Pancreas (tissue), 10 donors: ENCODE data around the gene GCNT2. TPM values are rescaled to one million over a fixed set of nuclear protein-coding genes. Genes with fewer than 3 reads are reported as not detected.

Source experiments
- ATAC-seq, 4 donors: fragments of 200-7000 bp; cut with Tn5 transposase; one replicate each; pipeline versions ENCODE4 v1.8.0 to v1.9.1; 2020; ENCODE audit warnings: mild to moderate bottlenecking in 4 of 4, moderate library complexity in 4 of 4
- DNase-seq, 6 donors: peaks; one replicate each; pipeline ENCODE4 v3.0.0-alpha.2; 2020
- FAIRE-seq: peaks from 2 replicates; lab custom pipeline; 2012; peaks lifted over from hg19 to GRCh38; lab: Jason Lieb, UNC
- H3K27ac ChIP-seq, 4 donors: fragments of 200-600 bp; sonication (generic); 1 replicate in 3 of 4; 2 replicates in 1 of 4; pipeline versions ENCODE4 v1.5.0 to v1.8.0; 2020
- H3K27me3 ChIP-seq, 4 donors: fragments of 200-600 bp; one replicate each; pipeline ENCODE4 v1.8.0; 2021
- H3K36me3 ChIP-seq, 3 donors: fragments of 200-600 bp; sonication (generic) in 1 of 3; one replicate each; pipeline versions ENCODE4 v1.5.0 to v1.8.0; 2020 to 2021
- H3K4me1 ChIP-seq, 3 donors: fragments of 200-600 bp; one replicate each; pipeline ENCODE4 v1.8.0; 2021
- H3K4me3 ChIP-seq, 4 donors: fragments of 200-600 bp; sonication (generic) in 2 of 4; one replicate each; pipeline versions ENCODE4 v1.5.0 to v1.8.0; 2020 to 2021
- H3K9me3 ChIP-seq, 4 donors: fragments of 200-600 bp; one replicate each; pipeline ENCODE4 v1.8.0; 2021
- CTCF ChIP-seq, 4 donors: fragments of 200-600 bp; sonication (generic) in 3 of 4; IDR thresholded peaks; one replicate each; pipeline versions ENCODE4 v1.5.0 to v1.8.0; 2021; ENCODE audit warnings: antibody characterized with exemption in 4 of 4
- WGBS, 2 donors: extraction: QIAGEN DNeasy Blood & Tissue Kit; methylation state at CpG; one replicate each; pipeline ENCODE4 v1.1.7; 2013; 5-methylcytosine and 5-hydroxymethylcytosine counted together
- intact Hi-C, 3 donors: fragments of 100-400 bp; cut with DNase I; formaldehyde crosslinking; loops; one replicate each; pipeline versions ENCODE4 v1.11.1 to v1.14.2; 2022
- polyA plus RNA-seq, 2 donors: library from polyadenylated mRNA; stranded (reverse); fragments of 200-250 nt; gene quantifications; one replicate each; pipeline ENCODE4 v1.2.3, GENCODE V29; 2013
- total RNA-seq, 6 donors: library from RNA; stranded (reverse); fragmentation: NEBNext Ultra II Directional in 4 of 6; extraction: Animal tissue kit (Norgen Biotek cat#: 25700) in 4 of 6; gene quantifications; one replicate each; pipeline versions ENCODE4 v1.2.1 to v1.2.4, GENCODE V29; 2021 to 2023
- donor health status: healthy with polysubstance abuse.
- donor health status: DM: no; HTN: no; CAD: no; lungs with moderate emphysema.
- donor health status: DM: no; HTN: no; CAD: no.
- donor health status: control.
- donor health status: control.
- donor health status: Bipolar disorder and iron deficiency.
- donor health status: DM: yes; HTN: yes; CAD: no.
- donor health status: DM: no; HTN: no; CAD: no.
- donor health status: DM: no; HTN: no; CAD: no.
- donor health status: DM: yes; HTN: yes; CAD: no.

Gene GCNT2
- total and polyA plus RNA-seq, 8 donors: 0.91 to 8.3 (median 2.2) TPM

GRCh38 chr6:10589983-10590382, 68.8 kb downstream of the GCNT2 start:
- no peaks in the 10 kb centered on the region for H3K36me3 ChIP-seq
- H3K9me3 ChIP-seq: no peaks in the 10 kb centered on the region
- no peaks in the 10 kb centered on the region for H3K4me1 ChIP-seq
- intact Hi-C loops: no loop called here
- DNase-seq (peak in 1 of 6 donors; percentile 8), FAIRE-seq (no peak), ATAC-seq (no peak)
- H3K4me3 ChIP-seq: no peak overlapping the region
- WGBS, 2 donors: 97 to 100% methylated on average over 3 of the region's 3 CpGs
- H3K27me3 ChIP-seq: no peaks in the 10 kb centered on the region
- H3K27ac ChIP-seq: no peak overlapping the region
- no peak for TF ChIP-seq CTCF (IDR thresholded peaks at IDR 0.05)

DNA sequence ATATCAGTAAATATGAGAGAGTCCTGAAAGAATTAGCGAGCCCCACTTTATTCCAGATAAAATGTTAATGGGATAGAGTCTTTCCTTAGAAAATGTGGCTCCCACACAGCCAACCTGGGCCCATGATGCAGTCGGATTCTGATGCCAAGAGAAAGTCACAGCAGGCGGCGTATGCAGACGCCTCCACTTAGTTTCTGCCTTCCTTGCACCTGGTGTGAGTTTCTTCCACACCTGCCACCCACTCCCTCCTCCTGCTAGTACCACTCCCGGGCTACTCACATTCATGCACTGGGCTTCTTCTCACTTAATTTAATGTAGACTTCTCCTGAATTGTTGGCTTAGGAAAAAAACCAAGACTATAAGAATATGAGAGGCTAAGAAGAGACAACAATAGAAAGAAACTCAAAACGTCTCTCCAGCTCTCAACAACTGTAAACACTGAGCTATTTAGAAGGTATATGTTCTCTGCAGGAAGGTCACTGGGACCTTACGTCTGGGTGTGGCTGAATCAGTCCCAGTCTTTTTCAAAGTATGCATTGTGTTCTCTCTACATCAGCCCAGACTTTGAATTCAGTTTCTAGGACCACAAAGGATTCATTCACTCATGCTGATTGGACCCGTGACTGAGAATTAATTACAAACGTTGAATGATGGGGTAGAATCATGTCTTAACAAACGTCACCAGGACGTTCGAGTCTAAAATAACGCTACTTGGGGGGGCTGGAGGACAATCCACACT, 70.4 kb downstream of the GCNT2 start:
- H3K4me1 ChIP-seq: no peaks in the 10 kb centered on the region
- no peak for TF ChIP-seq CTCF (IDR thresholded peaks at IDR 0.05)
- H3K36me3 ChIP-seq: no peaks in the 10 kb centered on the region
- no peaks in the 10 kb centered on the region for H3K9me3 ChIP-seq
- FAIRE-seq: no peak
- no peaks in the 10 kb centered on the region for H3K27me3 ChIP-seq
- no peak for DNase-seq
- ATAC-seq: no peak
- WGBS, 2 donors: 81 to 85% methylated on average over 14 of the region's 14 CpGs
- H3K27ac ChIP-seq: no peak overlapping the region
- intact Hi-C loops: no loop called here
- H3K4me3 ChIP-seq: no peak overlapping the region

DNA sequence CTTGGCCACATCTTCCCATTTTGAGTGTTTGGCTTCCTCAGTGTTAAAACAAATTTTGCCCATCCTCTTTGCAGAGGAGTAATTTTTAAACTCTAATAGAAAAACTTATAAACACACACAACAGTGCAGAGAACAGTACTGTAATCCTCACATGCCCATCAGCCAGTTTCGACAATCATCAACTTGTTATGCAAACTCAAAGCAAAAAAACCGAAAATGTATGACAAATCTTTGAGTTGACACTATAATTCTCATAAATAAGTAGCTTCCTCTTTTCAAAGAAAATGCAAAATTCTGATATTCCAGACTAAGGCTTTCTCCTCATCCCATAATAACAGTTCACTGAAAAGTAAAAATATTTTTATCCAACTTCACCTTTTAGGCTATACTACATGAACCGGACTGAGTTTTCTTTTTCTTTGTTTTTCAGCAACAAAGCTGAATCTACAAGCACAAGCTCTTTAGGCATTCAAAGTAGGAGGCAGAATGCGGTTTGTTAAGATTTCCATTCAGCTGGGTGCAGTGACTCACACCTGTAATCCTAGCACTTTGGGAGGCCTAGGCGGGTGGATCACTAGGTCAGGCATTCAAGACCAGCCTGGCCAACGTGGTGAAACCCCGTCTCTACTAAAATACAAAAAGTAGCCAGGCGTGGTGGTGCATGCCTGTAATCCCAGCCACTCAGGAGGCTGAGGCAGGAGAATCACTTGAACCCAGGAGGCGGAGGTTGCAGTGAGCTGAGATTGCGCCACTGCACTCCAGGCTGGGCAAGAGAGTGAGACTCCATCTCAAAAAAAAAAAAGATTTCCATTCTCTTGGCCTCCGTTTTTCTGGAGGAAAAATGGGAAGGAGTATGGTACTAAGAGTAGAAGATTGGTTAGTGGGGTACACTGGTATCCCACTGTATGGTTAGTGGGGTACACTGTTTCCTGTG, 74.8 kb downstream of the GCNT2 start:
- no peak for FAIRE-seq

DNA sequence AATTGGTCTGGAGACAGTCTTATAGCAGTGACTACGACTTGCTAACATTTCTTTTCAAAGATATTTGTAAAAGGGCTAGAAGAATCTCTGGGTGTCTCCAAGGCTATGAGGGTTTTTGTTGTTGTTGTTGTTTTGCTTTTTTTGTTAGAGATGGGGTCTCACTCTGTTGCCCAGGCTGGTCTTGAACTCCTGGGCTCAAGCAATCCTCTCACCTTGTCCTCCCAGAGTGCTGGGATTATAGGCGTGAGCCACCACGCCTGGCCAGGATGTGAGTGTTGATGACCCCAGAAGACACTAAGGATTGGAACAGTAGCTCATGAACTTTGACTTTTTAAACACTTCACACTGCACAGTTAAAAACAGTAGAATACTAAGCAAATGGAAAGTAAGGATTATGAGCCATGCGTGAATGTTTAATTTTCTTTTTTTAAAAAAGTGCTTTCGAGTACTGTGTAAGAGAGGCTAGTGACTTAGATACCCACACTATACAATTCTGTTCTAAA, 76.4 kb downstream of the GCNT2 start:
- H3K27ac ChIP-seq: no peak overlapping the region

More for the DNA sequence above, 74.8 kb downstream of the GCNT2 start:
- DNase-seq (no peak), ATAC-seq (no peak)
- peaks cover 0 to 6% (median 0%) of the 10 kb centered on the region in 3 donors for H3K4me1 ChIP-seq
- no peak overlapping the region for H3K27ac ChIP-seq
- H3K36me3 ChIP-seq: no peaks in the 10 kb centered on the region
- H3K9me3 ChIP-seq: no peaks in the 10 kb centered on the region
- WGBS, 2 donors: 88 to 94% methylated on average over 11 of the region's 11 CpGs
- no peak overlapping the region for H3K4me3 ChIP-seq
- no peaks in the 10 kb centered on the region for H3K27me3 ChIP-seq
- intact Hi-C loops: no loop called here
- TF ChIP-seq CTCF (IDR thresholded peaks at IDR 0.05): no peak

More for the DNA sequence above, 76.4 kb downstream of the GCNT2 start:
- no peak for TF ChIP-seq CTCF (IDR thresholded peaks at IDR 0.05)
- peaks cover 0 to 6% (median 0%) of the 10 kb centered on the region in 3 donors for H3K4me1 ChIP-seq
- no peaks in the 10 kb centered on the region for H3K36me3 ChIP-seq
- H3K9me3 ChIP-seq: no peaks in the 10 kb centered on the region
- H3K27me3 ChIP-seq: no peaks in the 10 kb centered on the region
- FAIRE-seq (no peak), ATAC-seq (no peak), DNase-seq (no peak)
- H3K4me3 ChIP-seq: no peak overlapping the region
- WGBS, 2 donors: 93 to 98% methylated on average over 5 of the region's 5 CpGs
- intact Hi-C loops: no loop called here
